AG04450 (cell line): Measurements from ENCODE around the gene TMX3. TPM values are rescaled to one million over a fixed set of nuclear protein-coding genes. Genes with fewer than 3 reads are reported as not detected.
A peak's percentile ranks its signal among the peaks of the same experiment; 100 is the strongest.

Experiments
- CTCF ChIA-PET: fragments of 300-600, 350-600 bp; formaldehyde crosslinking; extraction: SDS; loops from one replicate; lab custom pipeline; 2022; ENCODE audit warnings: antibody characterized with exemption, inconsistent platforms; lab: Charles Lee
- POLR2A ChIA-PET: fragments of 350-600 bp; formaldehyde crosslinking; extraction: SDS; loops from one replicate; lab custom pipeline; 2021; ENCODE audit warnings: antibody characterized with exemption, inconsistent platforms; lab: Yijun Ruan, JAX
- DNase-seq: peaks from one replicate; pipeline ENCODE4 v3.0.0-alpha.2; 2011; ENCODE audit warnings: low read depth, low spot score
- H3K27ac ChIP-seq: one replicate; pipeline ENCODE4 v1.5.1; 2012; ENCODE audit warnings: low read depth, low read length, control low read depth
- H3K27me3 ChIP-seq: one replicate; pipeline ENCODE4 v1.6.0; 2012; ENCODE audit warnings: low read length; ENCODE audit not compliant: control insufficient read depth, insufficient read depth
- H3K4me3 ChIP-seq: 2 replicates; pipeline ENCODE4 v1.5.1; 2011; ENCODE audit warnings: mild to moderate bottlenecking, low read depth, low read length, control low read depth
- H3K9me3 ChIP-seq: 2 replicates; pipeline ENCODE4 v1.5.1; 2012; ENCODE audit warnings: low read length; ENCODE audit not compliant: control insufficient read depth, insufficient read depth
- CTCF ChIP-seq: IDR thresholded peaks from 2 replicates; pipeline ENCODE4 v1.5.1; 2011; ENCODE audit warnings: low read depth, low read length, control low read depth, inconsistent platforms
- polyA minus RNA-seq: library from RNA; depleted of rRNA, polyadenylated mRNA; stranded (reverse); fragments of >200 nt; gene quantifications from 2 replicates; pipeline ENCODE4 v1.2.3, GENCODE V29; 2011; rRNA and poly(A)+ RNA removed
- polyA plus RNA-seq: library from polyadenylated mRNA; depleted of rRNA; stranded (reverse); fragments of >200 nt; gene quantifications from 2 replicates; pipeline ENCODE4 v1.2.3, GENCODE V29; 2011; rRNA removed

Gene TMX3
- polyA plus RNA-seq (51.6 and 59.6 TPM in 2 replicates), polyA minus RNA-seq (47.1 and 55.9 TPM in 2 replicates)

- H3K4me3 ChIP-seq, result peak within 1 kb of the TSS; percentile 88
- no peaks in the 10 kb centered on the region for H3K9me3 ChIP-seq
- no peak for TF ChIP-seq CTCF
- POLR2A ChIA-PET, result interaction anchor here (0.6 kb wide), 1 partner anchor 101 kb away, joined by 5 read pairs; no protein-coding TSS in a partner anchor
- peak within 1 kb of the TSS; percentile 47 for H3K27ac ChIP-seq
- DNase-seq, result peak; percentile 86
- CTCF ChIA-PET, result no interaction called here
- no peaks in the 10 kb centered on the region for H3K27me3 ChIP-seq
Measured at GRCh38 chr18:68714712-68715496, at the start of gene TMX3. TMX3 (minus strand) TSS chr18:68715108; CDS start chr18:68714981, 127 bp downstream.

- no peak overlapping the region for H3K27ac ChIP-seq
Measured at GRCh38 chr18:68764016-68764415, 49.1 kb upstream of the TMX3 start.

GRCh38 chr18:68763083-68763482 is 48.2 kb upstream of the TMX3 start:
- peaks cover 3% of the 10 kb centered on the region; the same call in 1 of the 2 replicates for H3K9me3 ChIP-seq
- no peaks in the 10 kb centered on the region for H3K27me3 ChIP-seq
- POLR2A ChIA-PET, result no interaction called here
- DNase-seq, result no peak
- no peak overlapping the region for H3K4me3 ChIP-seq
- no peak overlapping the region for H3K27ac ChIP-seq
- CTCF ChIA-PET, result no interaction called here
- TF ChIP-seq CTCF, result no peak

More at GRCh38 chr18:68764016-68764415, 49.1 kb upstream of the TMX3 start:
- ChIA-PET POLR2A (no interaction called here), CTCF (no interaction called here)
- Histone ChIP-seq H3K27me3 (no peaks in the 10 kb centered on the region), H3K4me3 (no peak overlapping the region), H3K9me3 (peaks cover 3% of the 10 kb centered on the region; the same call in 1 of the 2 replicates)
- no peak for TF ChIP-seq CTCF
- DNase-seq, result no peak

- Histone ChIP-seq H3K27me3 (no peaks in the 10 kb centered on the region), H3K27ac (no peak overlapping the region), H3K9me3 (peaks cover 3% of the 10 kb centered on the region; the same call in 1 of the 2 replicates), H3K4me3 (no peak overlapping the region)
- DNase-seq, result no peak
- POLR2A ChIA-PET, result no interaction called here
- CTCF ChIA-PET, result no interaction called here
- TF ChIP-seq CTCF, result no peak
Measured at GRCh38 chr18:68759308-68759707, 44.4 kb upstream of the TMX3 start.

- Histone ChIP-seq H3K9me3 (peaks cover 3% of the 10 kb centered on the region; the same call in 1 of the 2 replicates), H3K4me3 (no peak overlapping the region), H3K27ac (no peak overlapping the region), H3K27me3 (no peaks in the 10 kb centered on the region)
- POLR2A ChIA-PET, result no interaction called here
- no peak for DNase-seq
- TF ChIP-seq CTCF, result no peak
- CTCF ChIA-PET, result no interaction called here
Measured at GRCh38 chr18:68757126-68757525, 42.2 kb upstream of the TMX3 start.
